ENCODE results near the gene SCFD1. TPM values are rescaled to one million over a fixed set of nuclear protein-coding genes. Genes with fewer than 3 reads are reported as not detected.

SCFD1 gene
- total RNA-seq, 1 donor from 2014 or later = 41.7 TPM

- DNase-seq (ENCODE audit: low read depth) = no peak
- no peak for TF ChIP-seq CTCF (IDR thresholded peaks at IDR 0.05; ENCODE audit: insufficient read depth, low read length, poor library complexity, severe bottlenecking)
- H3K27me3 ChIP-seq (ENCODE audit: control insufficient read depth, insufficient read depth, low read length) = no peaks in the 10 kb centered on the region
- no peak overlapping the region for H3K4me3 ChIP-seq (ENCODE audit: low read depth, low read length)
- no peaks in the 10 kb centered on the region for H3K36me3 ChIP-seq (ENCODE audit: control insufficient read depth, insufficient read depth, low read length)
Observed at GRCh38 chr14:30708157-30708556, 86.0 kb downstream of the SCFD1 start.

GRCh38 chr14:30709201-30709600, 87.1 kb downstream of the SCFD1 start:
- DNase-seq (ENCODE audit: low read depth) = no peak
- Histone ChIP-seq H3K27me3 (ENCODE audit: control insufficient read depth, insufficient read depth, low read length) (no peaks in the 10 kb centered on the region), H3K4me3 (ENCODE audit: low read depth, low read length) (no peak overlapping the region), H3K36me3 (ENCODE audit: control insufficient read depth, insufficient read depth, low read length) (no peaks in the 10 kb centered on the region)
- no peak for TF ChIP-seq CTCF (IDR thresholded peaks at IDR 0.05; ENCODE audit: insufficient read depth, low read length, poor library complexity, severe bottlenecking)

- TF ChIP-seq CTCF (IDR thresholded peaks at IDR 0.05; ENCODE audit: insufficient read depth, low read length, poor library complexity, severe bottlenecking) = no peak
Observed at GRCh38 chr14:30710876-30711275, 88.8 kb downstream of the SCFD1 start.

GRCh38 chr14:30719137-30719536, 97.0 kb downstream of the SCFD1 start:
- no peaks in the 10 kb centered on the region for H3K27me3 ChIP-seq (ENCODE audit: control insufficient read depth, insufficient read depth, low read length)
- H3K36me3 ChIP-seq (ENCODE audit: control insufficient read depth, insufficient read depth, low read length) = no peaks in the 10 kb centered on the region
- DNase-seq (ENCODE audit: low read depth) = no peak
- H3K4me3 ChIP-seq (ENCODE audit: low read depth, low read length) = no peak overlapping the region
- no peak for TF ChIP-seq CTCF (IDR thresholded peaks at IDR 0.05; ENCODE audit: insufficient read depth, low read length, poor library complexity, severe bottlenecking)

More at GRCh38 chr14:30710876-30711275, 88.8 kb downstream of the SCFD1 start:
- H3K27me3 ChIP-seq (ENCODE audit: control insufficient read depth, insufficient read depth, low read length) = no peaks in the 10 kb centered on the region
- H3K4me3 ChIP-seq (ENCODE audit: low read depth, low read length) = no peak overlapping the region
- no peaks in the 10 kb centered on the region for H3K36me3 ChIP-seq (ENCODE audit: control insufficient read depth, insufficient read depth, low read length)
- DNase-seq (ENCODE audit: low read depth) = no peak

- no peak for DNase-seq (ENCODE audit: low read depth)
- TF ChIP-seq CTCF (IDR thresholded peaks at IDR 0.05; ENCODE audit: insufficient read depth, low read length, poor library complexity, severe bottlenecking) = no peak
- no peaks in the 10 kb centered on the region for H3K27me3 ChIP-seq (ENCODE audit: control insufficient read depth, insufficient read depth, low read length)
- no peak overlapping the region for H3K4me3 ChIP-seq (ENCODE audit: low read depth, low read length)
- H3K36me3 ChIP-seq (ENCODE audit: control insufficient read depth, insufficient read depth, low read length) = no peaks in the 10 kb centered on the region
Observed at GRCh38 chr14:30725763-30726162, 103.6 kb downstream of the SCFD1 start.

GRCh38 chr14:30728471-30728870, 106.4 kb downstream of the SCFD1 start:
- TF ChIP-seq CTCF (IDR thresholded peaks at IDR 0.05; ENCODE audit: insufficient read depth, low read length, poor library complexity, severe bottlenecking) = no peak
- Histone ChIP-seq H3K27me3 (ENCODE audit: control insufficient read depth, insufficient read depth, low read length) (no peaks in the 10 kb centered on the region), H3K36me3 (ENCODE audit: control insufficient read depth, insufficient read depth, low read length) (no peaks in the 10 kb centered on the region), H3K4me3 (ENCODE audit: low read depth, low read length) (no peak overlapping the region)
- no peak for DNase-seq (ENCODE audit: low read depth)
